WTC11 (cell line): ENCODE results near the gene ESAM. TPM values are rescaled to one million over a fixed set of nuclear protein-coding genes. Genes with fewer than 3 reads are reported as not detected.

ENCODE experiments used
- ATAC-seq: fragments of 200-7000 bp; cut with Tn5 transposase; 2 replicates; pipeline ENCODE4 v1.10.0; 2021; ENCODE audit warnings: mild to moderate bottlenecking, moderate library complexity
- CTCF ChIA-PET: fragments of 300-600 bp; sonication (Branson Sonifier 250); formaldehyde crosslinking; loops from one replicate; lab custom pipeline; 2021; ENCODE audit warnings: antibody characterized with exemption; lab: Charles Lee
- POLR2A ChIA-PET: fragments of 350-600 bp; sonication (Branson Sonifier 250); formaldehyde crosslinking; loops from one replicate; lab custom pipeline; 2021; ENCODE audit warnings: antibody characterized with exemption; lab: Charles Lee
- DNase-seq: peaks from one replicate; pipeline ENCODE4 v3.0.0; 2021; ENCODE audit warnings: low spot score
- H3K27ac Mint-ChIP-seq: 2 replicates; pipeline ENCODE4 v1.8.0; 2021; ENCODE audit warnings: mixed read lengths
- H3K27me3 Mint-ChIP-seq: 2 replicates; pipeline ENCODE4 v1.8.0; 2021; ENCODE audit warnings: low read depth, mild to moderate bottlenecking, moderate library complexity, mixed read lengths
- H3K36me3 Mint-ChIP-seq: 2 replicates; pipeline ENCODE4 v1.8.0; 2021; ENCODE audit warnings: mixed read lengths
- H3K4me1 Mint-ChIP-seq: 2 replicates; pipeline ENCODE4 v1.8.0; 2022; ENCODE audit warnings: mixed read lengths
- H3K4me3 Mint-ChIP-seq: 2 replicates; pipeline ENCODE4 v1.8.0; 2021; ENCODE audit warnings: mild to moderate bottlenecking, moderate library complexity, mixed read lengths
- H3K9me3 Mint-ChIP-seq: 2 replicates; pipeline ENCODE4 v1.8.0; 2021; ENCODE audit warnings: mixed read lengths
- ATF1 ChIP-seq: sonication (generic); formaldehyde crosslinking; IDR thresholded peaks from 2 replicates; pipeline ENCODE4 v1.8.1; 2023; ENCODE audit warnings: mild to moderate bottlenecking, moderate library complexity, missing genetic modification reagents
- ESRRA ChIP-seq: sonication (generic); formaldehyde crosslinking; IDR thresholded peaks from 2 replicates; pipeline ENCODE4 v1.8.1; 2022; ENCODE audit warnings: mild to moderate bottlenecking, missing genetic modification reagents, borderline replicate concordance
- ETV6 ChIP-seq: sonication (generic); formaldehyde crosslinking; IDR thresholded peaks from 2 replicates; pipeline ENCODE4 v1.8.1; 2022; ENCODE audit warnings: mild to moderate bottlenecking, missing genetic modification reagents
- JAZF1 ChIP-seq: fragments of 250-450 bp; sonication (Bioruptor Pico); IDR thresholded peaks from 2 replicates; pipeline ENCODE4 v1.9.0; 2021; ENCODE audit warnings: moderate library complexity, mild to moderate bottlenecking, inconsistent platforms
- NR3C1 ChIP-seq: sonication (generic); formaldehyde crosslinking; conservative IDR thresholded peaks from 2 replicates; pipeline ENCODE4 v1.8.1; 2023; ENCODE audit warnings: low read depth, mild to moderate bottlenecking, missing genetic modification reagents
- TEAD1 ChIP-seq: sonication (generic); formaldehyde crosslinking; IDR thresholded peaks from 2 replicates; pipeline ENCODE4 v1.8.0; 2022; ENCODE audit warnings: mild to moderate bottlenecking, missing genetic modification reagents
- TEAD4 ChIP-seq: sonication (generic); formaldehyde crosslinking; IDR thresholded peaks from 2 replicates; pipeline ENCODE4 v1.8.0; 2022; ENCODE audit warnings: mild to moderate bottlenecking, missing genetic modification reagents
- ZNF121 ChIP-seq: sonication (generic); formaldehyde crosslinking; IDR thresholded peaks from 2 replicates; pipeline ENCODE4 v1.8.0; 2023; ENCODE audit warnings: missing genetic modification reagents
- ZNF138 ChIP-seq: sonication (generic); formaldehyde crosslinking; conservative IDR thresholded peaks from 2 replicates; pipeline ENCODE4 v1.8.1; 2022; ENCODE audit warnings: mild to moderate bottlenecking, moderate library complexity, missing genetic modification reagents
- ZNF263 ChIP-seq: sonication (generic); formaldehyde crosslinking; IDR thresholded peaks from 2 replicates; pipeline ENCODE4 v1.8.1; 2022; ENCODE audit warnings: low read depth, mild to moderate bottlenecking, moderate library complexity, missing genetic modification reagents
- ZNF423 ChIP-seq: fragments of 250-450 bp; sonication (Bioruptor Pico); IDR thresholded peaks from 2 replicates; pipeline ENCODE4 v2.1.2; 2022; ENCODE audit warnings: mild to moderate bottlenecking, moderate library complexity
- total RNA-seq: library from RNA; stranded (reverse); gene quantifications from 3 replicates; pipeline ENCODE4 v1.2.3, GENCODE V29; 2021
- TF ChIP-seq, protein P1 (sequence below): fragments of 200-600 bp; IDR thresholded peaks from 2 replicates; pipeline ENCODE4 v1.8.0; 2022; ENCODE audit warnings: antibody characterized with exemption
- TF ChIP-seq, protein P2 (sequence below): fragments of 250-450 bp; sonication (Bioruptor Pico); IDR thresholded peaks from 2 replicates; pipeline ENCODE4 v1.9.0; 2021; ENCODE audit warnings: moderate library complexity, mild to moderate bottlenecking, inconsistent platforms, borderline replicate concordance
- TF ChIP-seq, protein P3 (sequence below): sonication (generic); formaldehyde crosslinking; IDR thresholded peaks from 2 replicates; pipeline ENCODE4 v1.8.1; 2022; ENCODE audit warnings: low read depth, mild to moderate bottlenecking, moderate library complexity, missing genetic modification reagents, borderline replicate concordance
- TF ChIP-seq, protein P4 (sequence below): sonication (generic); formaldehyde crosslinking; IDR thresholded peaks from 2 replicates; pipeline ENCODE4 v1.8.1; 2023; ENCODE audit warnings: mild to moderate bottlenecking, missing genetic modification reagents
- TF ChIP-seq, protein P5 (sequence below): fragments of 250-450 bp; sonication (Bioruptor Pico); IDR thresholded peaks from 2 replicates; pipeline ENCODE4 v1.9.0; 2021; ENCODE audit warnings: mild to moderate bottlenecking
- TF ChIP-seq, protein P6 (sequence below): sonication (generic); formaldehyde crosslinking; IDR thresholded peaks from 2 replicates; pipeline ENCODE4 v1.8.0; 2022; ENCODE audit warnings: mild to moderate bottlenecking, missing genetic modification reagents
- TF ChIP-seq, protein P7 (sequence below): sonication (generic); formaldehyde crosslinking; IDR thresholded peaks from 2 replicates; pipeline ENCODE4 v1.8.0; 2023; ENCODE audit warnings: mild to moderate bottlenecking, missing genetic modification reagents

Gene ESAM
- total RNA-seq, 1 experiment from 2014 or later, result 0.48 TPM

DNA sequence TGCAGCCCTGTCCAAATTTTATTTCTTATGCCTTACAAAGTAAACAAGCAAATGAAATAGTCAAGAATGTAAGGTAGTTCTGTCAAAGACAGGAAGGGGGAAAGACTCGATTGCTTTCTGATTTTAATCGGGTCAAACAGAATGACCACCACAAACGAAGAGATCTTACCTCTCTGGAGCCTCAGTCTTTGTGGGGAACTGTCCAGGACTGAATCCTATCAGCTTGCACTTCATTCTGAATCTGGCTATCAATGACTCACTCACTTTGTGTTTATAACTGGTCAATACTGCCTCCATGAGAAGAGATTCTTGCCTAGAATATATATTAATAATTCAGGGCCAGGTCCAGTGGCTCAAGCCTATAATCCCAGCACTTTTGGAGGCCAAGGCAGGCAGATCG lies 20.9 kb upstream of the ESAM start:
- DNase-seq, result no peak
- Mint-ChIP-seq H3K27me3 (no peaks in the 10 kb centered on the region), H3K4me3 (no peak overlapping the region), H3K36me3 (no peaks in the 10 kb centered on the region), H3K4me1 (no peaks in the 10 kb centered on the region), H3K27ac (no peak overlapping the region), H3K9me3 (no peaks in the 10 kb centered on the region)
- ChIA-PET CTCF (interaction anchor here (1.1 to 2.8 kb wide), 3 partner anchors 11 to 37 kb away, joined by 3 to 12 read pairs (median 7); partner anchors contain the start of gene ESAM), POLR2A (interaction anchor here (0.6 kb wide), 1 partner anchor 20 kb away, joined by 3 read pairs; no protein-coding TSS in a partner anchor)
- no peak for ATAC-seq
- no peak for TF ChIP-seq ATF1 (CRISPR knock-in tag)
- no peak for TF ChIP-seq JAZF1 (CRISPR knock-in tag)

DNA sequence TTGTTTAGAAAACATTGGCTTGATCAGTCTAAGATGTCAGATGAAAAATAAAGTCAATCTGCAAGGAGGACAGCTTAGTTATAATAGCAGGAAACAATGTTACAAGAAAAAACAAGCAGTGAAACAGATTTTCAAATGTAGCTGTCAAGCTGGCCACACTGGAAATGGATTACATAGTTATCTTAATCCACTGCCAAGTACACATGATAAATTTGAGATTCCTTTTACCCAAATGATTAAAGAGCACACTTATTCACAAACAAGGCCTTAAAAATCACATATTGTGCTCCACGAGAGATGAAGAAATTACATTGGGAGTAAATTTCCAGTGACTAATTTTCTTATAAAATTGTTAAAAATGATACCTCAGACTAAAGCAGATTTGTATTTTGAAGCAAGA lies 17.5 kb upstream of the ESAM start:
- CTCF ChIA-PET, result interaction anchor here (1.1 to 3.2 kb wide), 7 partner anchors 10 to 110 kb away, joined by 3 to 28 read pairs (median 7); partner anchors contain the start of gene ESAM
- Mint-ChIP-seq H3K9me3 (no peaks in the 10 kb centered on the region), H3K4me3 (no peak overlapping the region), H3K27ac (no peak overlapping the region), H3K27me3 (no peaks in the 10 kb centered on the region), H3K4me1 (no peaks in the 10 kb centered on the region), H3K36me3 (peaks cover 5% of the 10 kb centered on the region; the same call in 1 of the 2 replicates)
- POLR2A ChIA-PET, result interaction anchor here (0.5 kb wide), 1 partner anchor 138 kb away, joined by 3 read pairs; no protein-coding TSS in a partner anchor
- ATAC-seq (no peak), DNase-seq (no peak)
- TF ChIP-seq ETV6 (CRISPR knock-in tag), result no peak
- no peak for TF ChIP-seq ZNF138 (CRISPR knock-in tag)
- TF ChIP-seq, protein P1, sequence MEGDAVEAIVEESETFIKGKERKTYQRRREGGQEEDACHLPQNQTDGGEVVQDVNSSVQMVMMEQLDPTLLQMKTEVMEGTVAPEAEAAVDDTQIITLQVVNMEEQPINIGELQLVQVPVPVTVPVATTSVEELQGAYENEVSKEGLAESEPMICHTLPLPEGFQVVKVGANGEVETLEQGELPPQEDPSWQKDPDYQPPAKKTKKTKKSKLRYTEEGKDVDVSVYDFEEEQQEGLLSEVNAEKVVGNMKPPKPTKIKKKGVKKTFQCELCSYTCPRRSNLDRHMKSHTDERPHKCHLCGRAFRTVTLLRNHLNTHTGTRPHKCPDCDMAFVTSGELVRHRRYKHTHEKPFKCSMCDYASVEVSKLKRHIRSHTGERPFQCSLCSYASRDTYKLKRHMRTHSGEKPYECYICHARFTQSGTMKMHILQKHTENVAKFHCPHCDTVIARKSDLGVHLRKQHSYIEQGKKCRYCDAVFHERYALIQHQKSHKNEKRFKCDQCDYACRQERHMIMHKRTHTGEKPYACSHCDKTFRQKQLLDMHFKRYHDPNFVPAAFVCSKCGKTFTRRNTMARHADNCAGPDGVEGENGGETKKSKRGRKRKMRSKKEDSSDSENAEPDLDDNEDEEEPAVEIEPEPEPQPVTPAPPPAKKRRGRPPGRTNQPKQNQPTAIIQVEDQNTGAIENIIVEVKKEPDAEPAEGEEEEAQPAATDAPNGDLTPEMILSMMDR, result no peak
- TF ChIP-seq, protein P2, sequence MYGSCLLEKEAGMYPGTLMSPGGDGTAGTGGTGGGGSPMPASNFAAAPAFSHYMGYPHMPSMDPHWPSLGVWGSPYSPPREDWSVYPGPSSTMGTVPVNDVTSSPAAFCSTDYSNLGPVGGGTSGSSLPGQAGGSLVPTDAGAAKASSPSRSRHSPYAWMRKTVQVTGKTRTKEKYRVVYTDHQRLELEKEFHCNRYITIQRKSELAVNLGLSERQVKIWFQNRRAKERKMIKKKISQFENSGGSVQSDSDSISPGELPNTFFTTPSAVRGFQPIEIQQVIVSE, result no peak
- TF ChIP-seq, protein P3, sequence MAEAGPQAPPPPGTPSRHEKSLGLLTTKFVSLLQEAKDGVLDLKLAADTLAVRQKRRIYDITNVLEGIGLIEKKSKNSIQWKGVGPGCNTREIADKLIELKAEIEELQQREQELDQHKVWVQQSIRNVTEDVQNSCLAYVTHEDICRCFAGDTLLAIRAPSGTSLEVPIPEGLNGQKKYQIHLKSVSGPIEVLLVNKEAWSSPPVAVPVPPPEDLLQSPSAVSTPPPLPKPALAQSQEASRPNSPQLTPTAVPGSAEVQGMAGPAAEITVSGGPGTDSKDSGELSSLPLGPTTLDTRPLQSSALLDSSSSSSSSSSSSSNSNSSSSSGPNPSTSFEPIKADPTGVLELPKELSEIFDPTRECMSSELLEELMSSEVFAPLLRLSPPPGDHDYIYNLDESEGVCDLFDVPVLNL (CRISPR knock-in tag), result no peak
- no peak for TF ChIP-seq ZNF423 (CRISPR knock-in tag)

DNA sequence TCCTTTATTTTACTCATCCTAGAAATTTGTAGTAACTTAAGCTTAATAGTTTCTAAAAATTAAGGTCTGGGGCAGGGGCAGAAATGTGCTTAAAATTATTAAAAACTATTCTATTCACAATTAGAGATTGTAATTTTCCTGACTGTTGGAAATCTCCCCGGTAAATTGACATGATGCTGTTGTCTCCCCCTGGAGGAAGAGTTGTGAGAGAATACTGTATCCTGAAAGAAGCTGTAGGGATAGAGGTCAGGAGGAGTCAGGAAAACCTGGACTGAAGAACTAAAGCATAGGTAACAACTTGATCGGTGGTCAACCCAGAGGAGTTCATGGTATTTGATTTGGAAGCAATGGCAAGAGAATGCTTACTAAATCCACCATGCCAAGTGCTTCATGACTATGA lies 16.2 kb upstream of the ESAM start:
- no peak overlapping the region for H3K4me3 Mint-ChIP-seq
- no peak overlapping the region for H3K27ac Mint-ChIP-seq
- ChIA-PET POLR2A (no interaction called here), CTCF (interaction anchor here (0.6 to 3.2 kb wide), 16 partner anchors 9 to 109 kb away, joined by 3 to 28 read pairs (median 6); partner anchors contain the start of genes ESAM, NRGN and SIAE)
- H3K9me3 Mint-ChIP-seq, result no peaks in the 10 kb centered on the region
- peaks cover 5% of the 10 kb centered on the region; the same call in 1 of the 2 replicates for H3K36me3 Mint-ChIP-seq
- no peaks in the 10 kb centered on the region for H3K4me1 Mint-ChIP-seq
- H3K27me3 Mint-ChIP-seq, result no peaks in the 10 kb centered on the region
- peak; percentile 34; the same call in 1 of the 2 replicates for ATAC-seq
- DNase-seq, result no peak
- TF ChIP-seq TEAD4 (CRISPR knock-in tag) (no peak), TEAD1 (CRISPR knock-in tag) (no peak), ESRRA (no peak), ZNF263 (CRISPR knock-in tag) (no peak), NR3C1 (no peak), ZNF121 (no peak)
- TF ChIP-seq, protein P4, sequence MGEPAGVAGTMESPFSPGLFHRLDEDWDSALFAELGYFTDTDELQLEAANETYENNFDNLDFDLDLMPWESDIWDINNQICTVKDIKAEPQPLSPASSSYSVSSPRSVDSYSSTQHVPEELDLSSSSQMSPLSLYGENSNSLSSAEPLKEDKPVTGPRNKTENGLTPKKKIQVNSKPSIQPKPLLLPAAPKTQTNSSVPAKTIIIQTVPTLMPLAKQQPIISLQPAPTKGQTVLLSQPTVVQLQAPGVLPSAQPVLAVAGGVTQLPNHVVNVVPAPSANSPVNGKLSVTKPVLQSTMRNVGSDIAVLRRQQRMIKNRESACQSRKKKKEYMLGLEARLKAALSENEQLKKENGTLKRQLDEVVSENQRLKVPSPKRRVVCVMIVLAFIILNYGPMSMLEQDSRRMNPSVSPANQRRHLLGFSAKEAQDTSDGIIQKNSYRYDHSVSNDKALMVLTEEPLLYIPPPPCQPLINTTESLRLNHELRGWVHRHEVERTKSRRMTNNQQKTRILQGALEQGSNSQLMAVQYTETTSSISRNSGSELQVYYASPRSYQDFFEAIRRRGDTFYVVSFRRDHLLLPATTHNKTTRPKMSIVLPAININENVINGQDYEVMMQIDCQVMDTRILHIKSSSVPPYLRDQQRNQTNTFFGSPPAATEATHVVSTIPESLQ (CRISPR knock-in tag), result no peak
- TF ChIP-seq, protein P5, sequence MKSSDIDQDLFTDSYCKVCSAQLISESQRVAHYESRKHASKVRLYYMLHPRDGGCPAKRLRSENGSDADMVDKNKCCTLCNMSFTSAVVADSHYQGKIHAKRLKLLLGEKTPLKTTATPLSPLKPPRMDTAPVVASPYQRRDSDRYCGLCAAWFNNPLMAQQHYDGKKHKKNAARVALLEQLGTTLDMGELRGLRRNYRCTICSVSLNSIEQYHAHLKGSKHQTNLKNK, result no peak
- TF ChIP-seq, protein P6, sequence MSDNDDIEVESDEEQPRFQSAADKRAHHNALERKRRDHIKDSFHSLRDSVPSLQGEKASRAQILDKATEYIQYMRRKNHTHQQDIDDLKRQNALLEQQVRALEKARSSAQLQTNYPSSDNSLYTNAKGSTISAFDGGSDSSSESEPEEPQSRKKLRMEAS (CRISPR knock-in tag), result no peak
- TF ChIP-seq, protein P7, sequence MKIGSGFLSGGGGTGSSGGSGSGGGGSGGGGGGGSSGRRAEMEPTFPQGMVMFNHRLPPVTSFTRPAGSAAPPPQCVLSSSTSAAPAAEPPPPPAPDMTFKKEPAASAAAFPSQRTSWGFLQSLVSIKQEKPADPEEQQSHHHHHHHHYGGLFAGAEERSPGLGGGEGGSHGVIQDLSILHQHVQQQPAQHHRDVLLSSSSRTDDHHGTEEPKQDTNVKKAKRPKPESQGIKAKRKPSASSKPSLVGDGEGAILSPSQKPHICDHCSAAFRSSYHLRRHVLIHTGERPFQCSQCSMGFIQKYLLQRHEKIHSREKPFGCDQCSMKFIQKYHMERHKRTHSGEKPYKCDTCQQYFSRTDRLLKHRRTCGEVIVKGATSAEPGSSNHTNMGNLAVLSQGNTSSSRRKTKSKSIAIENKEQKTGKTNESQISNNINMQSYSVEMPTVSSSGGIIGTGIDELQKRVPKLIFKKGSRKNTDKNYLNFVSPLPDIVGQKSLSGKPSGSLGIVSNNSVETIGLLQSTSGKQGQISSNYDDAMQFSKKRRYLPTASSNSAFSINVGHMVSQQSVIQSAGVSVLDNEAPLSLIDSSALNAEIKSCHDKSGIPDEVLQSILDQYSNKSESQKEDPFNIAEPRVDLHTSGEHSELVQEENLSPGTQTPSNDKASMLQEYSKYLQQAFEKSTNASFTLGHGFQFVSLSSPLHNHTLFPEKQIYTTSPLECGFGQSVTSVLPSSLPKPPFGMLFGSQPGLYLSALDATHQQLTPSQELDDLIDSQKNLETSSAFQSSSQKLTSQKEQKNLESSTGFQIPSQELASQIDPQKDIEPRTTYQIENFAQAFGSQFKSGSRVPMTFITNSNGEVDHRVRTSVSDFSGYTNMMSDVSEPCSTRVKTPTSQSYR (CRISPR knock-in tag), result no peak
